Memory B cell (primary cell): ENCODE results near the gene PLCH2.

Source experiments
- ATAC-seq: fragments of 150-1000 bp; cut with Tn5 transposase; 2 replicates; pipeline ENCODE4 v1.10.0; 2021; ENCODE audit warnings: low read depth, mild to moderate bottlenecking, moderate library complexity
- DNase-seq, 2 donors: peaks; one replicate each; pipeline ENCODE4 v3.0.0; 2022; ENCODE audit warnings: low spot score in 2 of 2
- H3K27ac Mint-ChIP-seq: one replicate; pipeline ENCODE4 v1.8.0; 2022; ENCODE audit warnings: mild to moderate bottlenecking, moderate library complexity, mixed read lengths
- H3K27me3 Mint-ChIP-seq: one replicate; pipeline ENCODE4 v1.8.0; 2022; ENCODE audit warnings: mixed read lengths
- H3K36me3 Mint-ChIP-seq: one replicate; pipeline ENCODE4 v1.8.0; 2022; ENCODE audit warnings: mild to moderate bottlenecking, mixed read lengths
- H3K4me1 Mint-ChIP-seq: one replicate; pipeline ENCODE4 v1.8.0; 2022; ENCODE audit warnings: mixed read lengths
- H3K4me3 Mint-ChIP-seq: one replicate; pipeline ENCODE4 v1.8.0; 2022; ENCODE audit warnings: mild to moderate bottlenecking, moderate library complexity, mixed read lengths
- H3K9me3 Mint-ChIP-seq: one replicate; pipeline ENCODE4 v1.8.0; 2022; ENCODE audit warnings: mixed read lengths

The PLCH2 gene, protein sequence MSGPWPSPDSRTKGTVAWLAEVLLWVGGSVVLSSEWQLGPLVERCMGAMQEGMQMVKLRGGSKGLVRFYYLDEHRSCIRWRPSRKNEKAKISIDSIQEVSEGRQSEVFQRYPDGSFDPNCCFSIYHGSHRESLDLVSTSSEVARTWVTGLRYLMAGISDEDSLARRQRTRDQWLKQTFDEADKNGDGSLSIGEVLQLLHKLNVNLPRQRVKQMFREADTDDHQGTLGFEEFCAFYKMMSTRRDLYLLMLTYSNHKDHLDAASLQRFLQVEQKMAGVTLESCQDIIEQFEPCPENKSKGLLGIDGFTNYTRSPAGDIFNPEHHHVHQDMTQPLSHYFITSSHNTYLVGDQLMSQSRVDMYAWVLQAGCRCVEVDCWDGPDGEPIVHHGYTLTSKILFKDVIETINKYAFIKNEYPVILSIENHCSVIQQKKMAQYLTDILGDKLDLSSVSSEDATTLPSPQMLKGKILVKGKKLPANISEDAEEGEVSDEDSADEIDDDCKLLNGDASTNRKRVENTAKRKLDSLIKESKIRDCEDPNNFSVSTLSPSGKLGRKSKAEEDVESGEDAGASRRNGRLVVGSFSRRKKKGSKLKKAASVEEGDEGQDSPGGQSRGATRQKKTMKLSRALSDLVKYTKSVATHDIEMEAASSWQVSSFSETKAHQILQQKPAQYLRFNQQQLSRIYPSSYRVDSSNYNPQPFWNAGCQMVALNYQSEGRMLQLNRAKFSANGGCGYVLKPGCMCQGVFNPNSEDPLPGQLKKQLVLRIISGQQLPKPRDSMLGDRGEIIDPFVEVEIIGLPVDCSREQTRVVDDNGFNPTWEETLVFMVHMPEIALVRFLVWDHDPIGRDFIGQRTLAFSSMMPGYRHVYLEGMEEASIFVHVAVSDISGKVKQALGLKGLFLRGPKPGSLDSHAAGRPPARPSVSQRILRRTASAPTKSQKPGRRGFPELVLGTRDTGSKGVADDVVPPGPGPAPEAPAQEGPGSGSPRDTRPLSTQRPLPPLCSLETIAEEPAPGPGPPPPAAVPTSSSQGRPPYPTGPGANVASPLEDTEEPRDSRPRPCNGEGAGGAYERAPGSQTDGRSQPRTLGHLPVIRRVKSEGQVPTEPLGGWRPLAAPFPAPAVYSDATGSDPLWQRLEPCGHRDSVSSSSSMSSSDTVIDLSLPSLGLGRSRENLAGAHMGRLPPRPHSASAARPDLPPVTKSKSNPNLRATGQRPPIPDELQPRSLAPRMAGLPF (N-terminal part only)

DNA sequence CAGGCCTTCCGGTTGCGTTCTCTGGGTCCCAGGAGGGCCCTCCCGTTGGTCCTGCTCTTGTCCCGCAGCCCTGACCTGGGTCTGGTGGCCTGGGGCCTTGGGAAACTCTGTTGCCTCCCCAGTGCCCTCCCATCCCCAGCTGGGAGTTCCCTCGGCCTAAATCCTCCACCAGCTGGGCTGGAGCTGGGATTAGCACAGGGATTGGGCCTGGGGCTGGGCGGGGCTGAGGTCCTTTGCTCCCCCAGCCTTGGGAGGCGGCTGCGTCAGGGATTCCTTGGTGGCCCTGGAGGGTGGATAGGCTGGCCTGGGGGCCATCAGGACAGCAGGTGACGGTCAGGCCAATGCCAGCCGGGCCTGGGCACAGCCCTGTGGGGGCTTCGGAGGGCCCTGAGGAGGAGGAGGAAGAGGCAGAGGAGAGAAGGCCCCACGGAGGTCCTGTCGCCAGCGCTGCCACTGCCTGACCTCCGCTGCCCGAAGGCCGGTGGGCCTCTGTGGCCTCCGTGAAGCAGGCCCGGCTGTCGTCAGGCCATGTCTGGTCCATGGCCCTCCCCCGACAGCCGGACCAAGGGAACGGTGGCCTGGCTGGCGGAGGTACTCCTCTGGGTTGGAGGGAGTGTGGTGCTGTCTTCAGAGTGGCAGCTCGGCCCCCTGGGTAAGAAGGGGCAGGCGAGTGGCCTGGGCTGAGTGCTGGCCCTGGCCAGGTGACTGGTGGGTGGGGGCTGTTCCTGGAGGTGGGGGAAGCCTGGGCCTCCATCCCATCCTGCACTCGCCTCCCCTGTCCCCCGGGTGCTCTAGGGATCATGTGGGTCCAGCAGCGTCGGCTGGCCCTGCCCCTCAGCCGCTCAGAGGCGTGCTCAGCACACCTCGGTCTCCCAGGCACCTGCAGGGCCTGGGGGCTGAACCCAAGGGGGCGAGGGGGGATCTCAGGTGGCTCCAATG, at the start of gene PLCH2:
Gene PLCH2, plus strand, starts transcription at position 229 of the 939 bp plus-strand sequence. Its CDS starts 300 bp downstream, at position 529.
- no peaks in the 10 kb centered on the region for H3K9me3 Mint-ChIP-seq
- no peak within 1 kb of the TSS for H3K27ac Mint-ChIP-seq
- DNase-seq (no peak), ATAC-seq (no peak)
- no peak within 1 kb of the TSS for H3K4me3 Mint-ChIP-seq
- no peaks in the 10 kb centered on the region for H3K36me3 Mint-ChIP-seq
- H3K4me1 Mint-ChIP-seq = no peaks in the 10 kb centered on the region
- no peaks in the 10 kb centered on the region for H3K27me3 Mint-ChIP-seq

DNA sequence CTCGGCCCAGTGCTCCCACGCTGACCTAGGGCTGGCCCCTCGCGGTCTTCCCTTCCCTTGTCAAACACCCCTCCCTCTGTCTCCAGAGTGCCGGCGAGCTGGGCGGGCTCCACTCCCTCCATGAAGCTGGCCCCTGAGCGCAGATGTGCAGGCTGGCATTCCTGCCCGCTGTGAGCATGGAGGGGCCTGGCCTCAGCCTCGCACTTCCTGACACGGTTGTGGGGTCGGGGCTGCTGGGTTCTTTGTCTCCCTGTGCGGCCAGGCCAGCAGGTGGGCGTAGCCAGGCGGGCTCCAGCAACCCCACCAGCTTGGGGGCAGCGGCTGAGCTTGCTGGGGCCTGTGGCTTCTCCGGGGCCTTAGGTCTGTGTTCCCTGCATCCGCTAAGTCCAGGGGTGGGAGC, 49.5 kb upstream of the PLCH2 start:
- Mint-ChIP-seq H3K36me3 (peaks cover 2% of the 10 kb centered on the region), H3K9me3 (peaks cover 2% of the 10 kb centered on the region), H3K27me3 (peaks cover 5% of the 10 kb centered on the region), H3K27ac (no peak overlapping the region), H3K4me3 (no peak overlapping the region), H3K4me1 (peaks cover 6% of the 10 kb centered on the region)
- no peak for ATAC-seq
- no peak for DNase-seq

DNA sequence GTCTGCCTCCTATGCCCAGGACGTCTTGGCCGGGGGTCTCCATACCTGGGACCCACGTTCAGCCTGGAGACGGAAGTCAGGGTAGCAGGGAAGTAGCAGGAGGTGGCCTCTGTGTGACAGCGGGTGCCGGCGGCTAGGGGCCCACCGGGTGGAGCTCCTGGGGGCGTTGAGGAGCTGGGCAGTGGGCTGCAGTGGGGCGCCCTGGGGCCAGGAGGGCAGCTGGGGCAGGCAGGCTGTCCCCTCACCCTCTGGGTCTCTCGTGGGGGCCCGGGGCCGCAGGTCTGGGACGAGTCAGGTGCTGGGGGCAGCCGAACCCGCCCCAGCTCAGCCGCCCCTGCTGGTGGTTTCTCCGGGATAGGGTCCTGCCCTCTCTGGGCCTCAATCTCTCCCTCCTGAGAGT, 49.0 kb upstream of the PLCH2 start:
- ATAC-seq (no peak), DNase-seq (no peak)
- no peak overlapping the region for H3K4me3 Mint-ChIP-seq
- peaks cover 2% of the 10 kb centered on the region for H3K36me3 Mint-ChIP-seq
- peaks cover 2% of the 10 kb centered on the region for H3K9me3 Mint-ChIP-seq
- no peak overlapping the region for H3K27ac Mint-ChIP-seq
- H3K27me3 Mint-ChIP-seq = peaks cover 5% of the 10 kb centered on the region
- peaks cover 6% of the 10 kb centered on the region for H3K4me1 Mint-ChIP-seq

DNA sequence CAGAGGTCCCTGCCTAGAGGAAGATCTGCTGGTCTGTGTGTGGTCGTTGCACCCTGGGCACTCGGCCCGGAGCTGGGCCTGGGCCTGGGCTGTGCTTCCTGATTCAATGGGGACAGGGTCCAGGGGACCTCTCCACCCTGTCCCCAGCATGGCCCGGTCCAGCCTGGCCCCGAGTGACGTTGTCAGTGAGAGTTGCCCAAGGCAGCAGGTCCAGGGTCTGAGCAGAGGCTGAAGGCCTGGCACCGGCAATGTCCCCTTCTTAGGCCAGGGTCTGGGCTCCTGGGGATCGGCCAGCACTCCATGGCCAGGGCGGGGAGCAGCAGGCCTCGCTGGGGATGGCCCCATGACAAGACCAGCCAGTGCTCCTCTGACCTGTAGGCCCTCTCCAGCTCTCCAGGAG, 48.1 kb upstream of the PLCH2 start:
- peaks cover 6% of the 10 kb centered on the region for H3K4me1 Mint-ChIP-seq
- H3K4me3 Mint-ChIP-seq = no peak overlapping the region
- H3K27ac Mint-ChIP-seq = no peak overlapping the region
- H3K9me3 Mint-ChIP-seq = peaks cover 2% of the 10 kb centered on the region
- ATAC-seq = no peak
- H3K36me3 Mint-ChIP-seq = peaks cover 2% of the 10 kb centered on the region
- no peak for DNase-seq
- H3K27me3 Mint-ChIP-seq = peaks cover 5% of the 10 kb centered on the region

DNA sequence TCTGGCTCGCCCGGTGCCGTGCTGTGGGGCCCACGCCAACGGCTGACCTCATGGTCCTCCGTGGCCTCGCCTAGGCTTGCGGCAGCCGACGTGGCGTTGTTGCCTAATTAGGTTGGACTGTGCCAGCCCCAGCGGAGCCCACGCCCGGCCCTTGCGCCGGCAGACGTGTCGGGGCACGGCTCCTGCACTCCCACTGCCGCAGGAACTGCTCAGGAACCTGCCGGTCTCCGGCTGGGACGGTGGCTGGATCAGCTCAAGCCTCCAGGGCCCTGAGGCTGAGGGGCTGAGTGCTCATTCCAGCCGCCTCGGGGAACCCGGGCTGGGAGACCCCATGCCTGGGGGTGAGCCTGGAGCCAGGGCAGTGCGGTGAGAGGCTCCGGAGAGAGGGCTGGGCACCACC, 47.6 kb upstream of the PLCH2 start:
- DNase-seq (no peak), ATAC-seq (no peak)
- Mint-ChIP-seq H3K4me3 (no peak overlapping the region), H3K27ac (no peak overlapping the region), H3K36me3 (peaks cover 2% of the 10 kb centered on the region), H3K9me3 (peaks cover 2% of the 10 kb centered on the region), H3K4me1 (peaks cover 6% of the 10 kb centered on the region), H3K27me3 (peaks cover 5% of the 10 kb centered on the region)

DNA sequence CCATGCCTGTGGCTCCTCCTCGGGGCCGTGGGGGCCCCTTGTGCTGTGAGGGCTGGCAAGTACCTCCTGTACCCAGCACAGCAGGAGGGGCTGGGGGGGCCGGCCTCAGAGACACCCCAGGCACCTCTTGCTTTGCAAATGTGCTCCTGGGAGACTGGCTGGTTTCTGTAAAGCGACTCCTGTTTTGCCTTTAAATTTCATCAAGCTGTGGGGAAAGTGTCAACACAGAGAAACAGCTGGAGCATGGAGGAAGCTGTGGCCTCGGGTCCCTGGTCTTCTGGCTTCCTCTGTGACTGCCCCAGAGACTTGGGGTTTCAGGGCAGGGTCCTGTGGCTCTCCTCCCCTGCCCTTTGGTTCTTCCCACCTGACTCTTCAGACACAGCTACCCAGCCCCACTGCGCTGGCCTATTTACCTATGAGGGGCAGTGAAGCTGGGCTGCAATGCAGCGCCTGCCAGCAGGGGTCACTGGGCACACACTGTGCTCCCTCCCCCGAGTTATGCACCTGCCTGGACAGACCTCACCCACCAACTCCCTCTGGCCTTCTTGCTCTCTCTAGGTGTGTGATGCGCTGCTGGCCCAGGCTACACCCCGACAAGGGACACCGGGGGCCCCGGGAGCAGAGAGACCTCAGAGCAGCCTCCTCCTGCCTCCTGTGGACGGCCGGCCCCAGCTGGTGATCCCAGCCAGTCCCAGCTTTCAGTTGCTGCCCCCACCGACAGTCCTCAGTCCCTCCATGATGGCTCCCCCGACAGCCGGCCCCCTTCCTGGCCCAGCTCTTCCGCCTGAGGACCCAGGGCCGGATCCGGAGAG, 46.1 kb upstream of the PLCH2 start:
- Mint-ChIP-seq H3K27me3 (peaks cover 5% of the 10 kb centered on the region), H3K4me3 (no peak overlapping the region), H3K9me3 (peaks cover 2% of the 10 kb centered on the region), H3K4me1 (peaks cover 4% of the 10 kb centered on the region), H3K36me3 (peaks cover 2% of the 10 kb centered on the region), H3K27ac (no peak overlapping the region)
- ATAC-seq = peak; percentile 24
- DNase-seq = no peak

DNA sequence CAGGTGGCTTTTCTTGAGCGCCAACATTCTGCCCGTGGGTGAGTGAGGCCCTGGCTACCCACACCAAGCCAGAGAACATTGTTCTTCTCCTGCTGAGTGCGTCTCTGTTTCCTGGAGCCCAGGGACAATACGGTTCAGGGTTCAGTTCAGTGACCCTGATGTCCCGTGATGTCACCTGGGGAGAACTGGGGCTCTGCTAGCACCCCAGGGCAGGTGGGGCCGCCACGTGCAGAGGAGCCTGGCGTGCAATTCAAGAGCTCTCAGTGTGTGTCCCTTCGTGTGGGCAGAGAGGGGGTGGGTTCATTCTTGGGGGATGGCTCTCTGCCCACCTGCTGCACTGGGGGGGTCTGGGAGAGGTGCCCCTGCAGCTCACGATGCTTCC, 45.5 kb upstream of the PLCH2 start:
- no peak for ATAC-seq
- H3K4me3 Mint-ChIP-seq = no peak overlapping the region
- no peak overlapping the region for H3K27ac Mint-ChIP-seq
- H3K4me1 Mint-ChIP-seq = peaks cover 4% of the 10 kb centered on the region
- peaks cover 5% of the 10 kb centered on the region for H3K27me3 Mint-ChIP-seq
- H3K9me3 Mint-ChIP-seq = peaks cover 2% of the 10 kb centered on the region
- H3K36me3 Mint-ChIP-seq = peaks cover 2% of the 10 kb centered on the region
- no peak for DNase-seq

DNA sequence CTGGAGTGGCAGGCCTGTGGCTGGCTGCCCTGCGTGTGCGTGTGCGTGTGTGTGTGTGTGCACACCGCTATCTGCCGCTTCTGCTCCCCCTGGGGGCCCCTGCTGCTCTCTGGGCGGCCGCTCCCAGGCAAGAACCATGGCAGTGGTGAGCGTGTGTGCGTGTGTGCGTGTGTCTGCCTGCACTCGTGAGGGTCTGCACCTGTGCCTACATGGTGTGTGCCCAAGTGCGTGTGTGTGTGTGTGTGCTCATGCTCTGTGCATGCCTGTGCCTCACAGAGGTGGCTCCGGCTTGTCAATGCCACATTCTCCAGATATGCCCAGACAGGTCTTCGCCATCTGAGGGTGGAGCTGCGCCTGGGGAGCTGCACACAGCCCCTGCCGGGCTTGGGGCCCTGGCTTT, 45.0 kb upstream of the PLCH2 start:
- Mint-ChIP-seq H3K4me1 (peaks cover 4% of the 10 kb centered on the region), H3K36me3 (peaks cover 2% of the 10 kb centered on the region), H3K9me3 (peaks cover 2% of the 10 kb centered on the region), H3K27me3 (peaks cover 5% of the 10 kb centered on the region), H3K27ac (no peak overlapping the region), H3K4me3 (no peak overlapping the region)
- DNase-seq (no peak), ATAC-seq (no peak)

DNA sequence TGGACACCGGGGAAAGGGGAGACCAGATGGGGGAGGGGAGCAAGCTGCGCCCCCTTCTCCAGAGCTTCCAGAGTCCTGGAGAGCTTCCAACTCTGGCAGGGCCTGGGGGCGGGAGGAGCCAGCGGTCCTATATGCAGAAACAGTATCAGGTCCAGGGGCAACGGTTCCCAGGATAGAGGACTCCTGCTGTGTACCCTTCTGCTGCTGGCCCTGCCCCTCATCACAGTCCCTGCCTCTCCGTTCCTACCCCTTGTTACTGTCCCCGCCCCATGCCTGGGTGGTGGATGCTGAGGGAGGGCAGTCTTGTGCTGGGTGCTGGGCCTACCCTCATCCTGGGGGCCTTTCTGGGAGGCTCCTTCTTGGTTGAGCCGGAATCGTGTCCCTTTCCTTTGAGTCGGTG, 44.6 kb upstream of the PLCH2 start:
- peaks cover 2% of the 10 kb centered on the region for H3K9me3 Mint-ChIP-seq
- H3K4me3 Mint-ChIP-seq = no peak overlapping the region
- peaks cover 4% of the 10 kb centered on the region for H3K4me1 Mint-ChIP-seq
- peaks cover 5% of the 10 kb centered on the region for H3K27me3 Mint-ChIP-seq
- DNase-seq (no peak), ATAC-seq (no peak)
- H3K36me3 Mint-ChIP-seq = peaks cover 2% of the 10 kb centered on the region
- H3K27ac Mint-ChIP-seq = no peak overlapping the region

DNA sequence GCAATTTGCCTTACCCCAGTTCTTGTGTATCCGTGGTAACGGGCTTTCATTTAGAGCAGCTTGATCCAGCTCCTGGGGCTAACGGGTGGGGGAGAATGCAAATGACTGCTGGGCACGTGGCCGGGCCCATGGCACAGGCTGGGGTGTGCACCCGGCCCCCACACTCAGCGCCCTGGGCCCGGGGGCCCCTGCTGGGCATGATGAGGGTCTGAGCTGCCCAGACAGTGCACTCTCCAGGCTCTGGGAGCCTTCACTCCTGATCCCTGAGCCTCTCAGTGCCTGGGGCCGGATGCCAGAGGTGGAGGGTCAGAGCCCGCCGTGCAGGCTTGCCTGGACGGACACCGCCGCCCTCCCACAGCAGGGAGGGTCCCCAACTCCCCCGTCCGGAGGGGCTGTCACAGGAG, 43.6 kb upstream of the PLCH2 start:
- Mint-ChIP-seq H3K4me3 (no peak overlapping the region), H3K36me3 (peaks cover 2% of the 10 kb centered on the region), H3K27ac (no peak overlapping the region), H3K9me3 (peaks cover 2% of the 10 kb centered on the region), H3K27me3 (peaks cover 7% of the 10 kb centered on the region), H3K4me1 (peaks cover 7% of the 10 kb centered on the region)
- ATAC-seq = no peak
- no peak for DNase-seq

DNA sequence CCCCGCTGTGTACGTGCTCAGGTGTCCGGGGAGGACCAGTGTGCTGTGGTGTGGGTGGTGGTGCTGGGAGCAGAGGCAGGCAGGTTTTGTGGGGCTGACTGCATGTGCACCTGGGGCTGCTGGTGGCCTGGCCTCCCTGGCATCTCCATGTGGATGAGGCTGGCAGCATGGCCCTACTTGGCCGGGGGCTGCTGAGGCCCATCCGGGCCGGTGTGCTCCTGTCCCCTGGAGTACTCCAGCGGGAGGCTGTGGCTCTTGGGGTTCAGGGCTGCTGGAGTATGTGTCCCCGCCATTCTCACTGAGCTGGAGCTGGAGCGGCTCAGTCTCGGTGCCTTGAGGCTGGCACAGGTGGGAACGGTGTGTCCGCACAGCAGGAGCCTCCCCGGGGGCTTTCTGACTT, 42.9 kb upstream of the PLCH2 start:
- peaks cover 2% of the 10 kb centered on the region for H3K36me3 Mint-ChIP-seq
- ATAC-seq (no peak), DNase-seq (no peak)
- no peak overlapping the region for H3K27ac Mint-ChIP-seq
- peaks cover 8% of the 10 kb centered on the region for H3K4me1 Mint-ChIP-seq
- no peak overlapping the region for H3K4me3 Mint-ChIP-seq
- H3K27me3 Mint-ChIP-seq = peaks cover 11% of the 10 kb centered on the region
- H3K9me3 Mint-ChIP-seq = peaks cover 2% of the 10 kb centered on the region

DNA sequence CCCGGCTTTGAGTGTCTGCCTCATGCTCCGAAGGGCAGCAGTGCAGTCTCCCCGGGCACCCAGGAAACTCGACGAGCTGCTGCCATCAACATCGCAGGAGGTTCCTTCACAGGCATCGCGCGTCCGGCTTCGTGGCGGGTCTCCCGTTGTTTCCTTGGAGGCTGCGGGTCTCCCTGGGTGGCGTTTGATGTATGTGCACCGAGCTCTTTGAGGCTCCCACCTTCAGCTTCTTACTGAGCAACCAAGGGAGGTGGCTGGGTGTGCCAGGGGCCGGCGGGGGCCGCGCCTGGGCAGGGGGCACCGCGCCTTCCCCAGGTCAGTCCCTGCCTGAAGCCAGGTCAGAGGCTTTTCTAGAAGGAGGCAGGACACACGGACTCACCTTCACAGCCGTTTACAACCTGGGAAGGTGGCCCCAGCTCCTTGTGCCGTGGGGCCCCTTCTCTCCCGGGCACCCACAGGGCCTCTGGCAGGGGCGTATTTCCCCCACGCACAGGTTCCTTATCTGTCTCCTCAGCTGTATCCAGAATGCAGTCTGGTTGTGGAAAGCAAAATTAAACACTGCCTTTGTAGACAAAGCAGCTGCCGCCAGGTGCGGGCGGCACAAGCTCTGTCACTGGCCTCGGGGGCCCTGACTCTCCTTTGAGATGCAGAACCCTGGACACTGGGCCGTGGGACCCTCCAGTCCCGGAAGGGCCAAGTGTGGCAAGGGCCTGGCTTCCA, 42.0 kb upstream of the PLCH2 start:
- peaks cover 2% of the 10 kb centered on the region for H3K9me3 Mint-ChIP-seq
- no peak overlapping the region for H3K27ac Mint-ChIP-seq
- H3K27me3 Mint-ChIP-seq = peaks cover 13% of the 10 kb centered on the region
- no peak for ATAC-seq
- H3K4me3 Mint-ChIP-seq = no peak overlapping the region
- peaks cover 2% of the 10 kb centered on the region for H3K36me3 Mint-ChIP-seq
- no peak for DNase-seq
- H3K4me1 Mint-ChIP-seq = peaks cover 8% of the 10 kb centered on the region
